ENCODE data around the gene PKDCC. TPM values are rescaled to one million over a fixed set of nuclear protein-coding genes. Genes with fewer than 3 reads are reported as not detected.

Gene PKDCC
- total and polyA plus RNA-seq, 2 of the 8 experiments (the other 6 are each of a cell fraction or from before 2014, with no cell fraction given), result 49.9 to 80.1 TPM

GRCh38 chr2:42050703-42051542, 3.1 kb downstream of the PKDCC start:
- Histone ChIP-seq H3K9me3 (ENCODE audit: insufficient read depth in 2 of 2, low read depth in 1 of 2, low read length in 1 of 2) (no peaks in the 10 kb centered on the region), H2BK12ac (ENCODE audit: low read depth, low read length) (no peak overlapping the region), H3K4me2 (ENCODE audit: insufficient read depth in 1 of 2, low read depth in 2 of 2, low read length in 2 of 2) (peak overlapping the region; percentile 24 to 79; a peak in 3 of 4 replicates), H3K14ac (ENCODE audit: insufficient read length) (no peak overlapping the region), H3K27ac (ENCODE audit: low read depth, low read length) (no peak overlapping the region), H3K79me1 (ENCODE audit: low read depth, low read length) (peaks cover 11% of the 10 kb centered on the region; the same call in 1 of the 2 replicates), H4K20me1 (replicated peaks in 1 of 2; ENCODE audit: control insufficient read depth in 1 of 2, insufficient read depth in 2 of 2, low read length in 2 of 2) (peaks cover 0 to 12% of the 10 kb centered on the region in 2 experiments), H4K5ac (ENCODE audit: insufficient read length, low read depth, low read length) (no peak overlapping the region), H3K56ac (replicated peaks; ENCODE audit: insufficient read length, low read depth, low read length) (no peak overlapping the region), H3K18ac (ENCODE audit: extremely low read depth, low read length) (peak overlapping the region; percentile 76; the same call in 1 of the 2 replicates), H3K79me2 (ENCODE audit: control insufficient read depth in 1 of 2, insufficient read depth in 2 of 2, low read length in 2 of 2) (peaks cover 4 to 35% of the 10 kb centered on the region in 2 experiments; a peak in 3 of 4 replicates), H3K36me3 (ENCODE audit: control insufficient read depth in 2 of 4, insufficient read depth in 4 of 4, low read length in 3 of 4) (peaks cover 0 to 59% (median 4%) of the 10 kb centered on the region in 4 experiments; a peak in 4 of 8 replicates), H3K4me1 (replicated peaks in 1 of 4; ENCODE audit: control insufficient read depth in 3 of 4, insufficient read depth in 4 of 4, low read length in 3 of 4) (peaks cover 10 to 61% (median 49%) of the 10 kb centered on the region in 4 experiments), H2BK15ac (ENCODE audit: low read length) (no peak overlapping the region), H2AFZ (ENCODE audit: low read length) (no peak overlapping the region), H2BK120ac (replicated peaks; ENCODE audit: low read depth, low read length) (no peak overlapping the region), H3K9ac (replicated peaks in 1 of 4; ENCODE audit: extremely low read depth in 1 of 4, low read depth in 3 of 4, low read length in 3 of 4) (peak overlapping the region in 2 of 4 experiments; percentile 1 to 50; a peak in 2 of 7 replicates), H2BK5ac (ENCODE audit: low read depth, low read length) (no peak overlapping the region), H4K91ac (replicated peaks; ENCODE audit: insufficient read length, low read length) (no peak overlapping the region), H2BK20ac (ENCODE audit: low read length) (no peak overlapping the region), H3K4ac (replicated peaks; ENCODE audit: insufficient read length, low read depth, low read length) (no peak overlapping the region), H3K23me2 (ENCODE audit: low read depth, low read length) (peaks cover 29% of the 10 kb centered on the region), H2AK5ac (ENCODE audit: low read depth, low read length) (no peak overlapping the region), H3K23ac (ENCODE audit: insufficient read length) (no peak overlapping the region), H4K8ac (ENCODE audit: extremely low read depth, insufficient read depth, low read length) (no peak overlapping the region), H3K4me3 (ENCODE audit: extremely low read depth in 1 of 4, insufficient read depth in 2 of 4, low read depth in 3 of 4, low read length in 4 of 4) (peak overlapping the region; percentile 29 to 95 (median 74); a peak in 5 of 8 replicates), H3K27me3 (replicated peaks in 1 of 4; ENCODE audit: control insufficient read depth in 3 of 4, extremely low read depth in 1 of 4, insufficient read depth in 3 of 4, low read length in 3 of 4) (peaks cover 0 to 12% (median 10%) of the 10 kb centered on the region in 4 experiments; a peak in 5 of 7 replicates)
- ChIA-PET POLR2A (ENCODE audit: partially characterized antibody) (interaction anchor here (0.9 to 6.0 kb wide), 2 partner anchors 18 to 33 kb away, joined by 3 to 46 read pairs; no protein-coding TSS in a partner anchor), CTCF (ENCODE audit: partially characterized antibody) (interaction anchor here (0.6 to 12.6 kb wide), 11 partner anchors 8 to 624 kb away, joined by 3 to 177 read pairs (median 8); no protein-coding TSS in a partner anchor)
- FAIRE-seq (no peak), DNase-seq (ENCODE audit: low read depth in 1 of 2, low spot score in 2 of 2) (no peak)
- WGBS, 2 experiments (ENCODE audit: extremely low coverage in 1 of 2, insufficient coverage in 1 of 2, insufficient read length in 1 of 2, insufficient replicate concordance in 2 of 2, low coverage in 1 of 2, low lambda C conversion rate in 2 of 2, missing lambda C conversion rate in 1 of 2), result 82% methylated on average over 5 of the region's 8 CpGs; no CpG with 5 or more reads in 1 of the 2 experiments
- TF ChIP-seq KDM5A (IDR thresholded peaks at IDR 0.05; ENCODE audit: low read length), result no peak
- no peak for TF ChIP-seq POLR2A (IDR thresholded peaks at IDR 0.05; ENCODE audit: control extremely low read depth in 1 of 2, low read depth in 2 of 2, low read length in 2 of 2)
- TF ChIP-seq BCL11A (IDR thresholded peaks at IDR 0.05; ENCODE audit: low read depth in 2 of 2, low read length in 2 of 2), result no peak
- TF ChIP-seq RBBP5 (IDR thresholded peaks at IDR 0.05; ENCODE audit: borderline replicate concordance, low read depth, low read length), result no peak
- TF ChIP-seq ZNF274 (IDR thresholded peaks at IDR 0.05; ENCODE audit: borderline replicate concordance, extremely low read depth, low read length), result no peak
- TF ChIP-seq CEBPB (IDR thresholded peaks at IDR 0.05; ENCODE audit: low read depth, low read length), result no peak
- TF ChIP-seq RXRA (IDR thresholded peaks at IDR 0.05; ENCODE audit: insufficient read depth, low read depth, low read length), result no peak
- no peak for TF ChIP-seq RFX5 (IDR thresholded peaks at IDR 0.05; ENCODE audit: borderline replicate concordance, low read depth, low read length)
- TF ChIP-seq TEAD4 (IDR thresholded peaks at IDR 0.05; ENCODE audit: low read depth, low read length), result no peak
- TF ChIP-seq RNF2 (IDR thresholded peaks at IDR 0.05; ENCODE audit: borderline replicate concordance, low read depth, low read length, missing control alignments, poor library complexity, severe bottlenecking), result no peak
- TF ChIP-seq HDAC2 (IDR thresholded peaks at IDR 0.05; ENCODE audit: borderline replicate concordance in 1 of 2, low read depth in 2 of 2, low read length in 2 of 2), result no peak
